ES-I3 (cell line): Measurements from ENCODE around the gene TSPAN3.

Source experiments
- H3K36me3 ChIP-seq: 2 replicates; pipeline ENCODE4 v1.6.1; 2013; ENCODE audit warnings: mild to moderate bottlenecking, low read length, control low read depth, moderate library complexity; ENCODE audit not compliant: insufficient read depth
- H3K4me1 ChIP-seq: 2 replicates; pipeline ENCODE4 v1.6.1; 2013; ENCODE audit warnings: mild to moderate bottlenecking, control low read depth, low read length; ENCODE audit not compliant: insufficient read depth
- H3K9ac ChIP-seq: 2 replicates; pipeline ENCODE4 v1.6.1; 2013; ENCODE audit warnings: low read depth, mild to moderate bottlenecking, low read length, moderate library complexity
- H3K9me3 ChIP-seq: 2 replicates; pipeline ENCODE4 v1.6.1; 2013; ENCODE audit warnings: mild to moderate bottlenecking, low read length, moderate library complexity; ENCODE audit not compliant: control insufficient read depth, insufficient read depth

The TSPAN3 gene

GRCh38 chr15:77070180-77070494 lies 772 bp downstream of the TSPAN3 start:
- Histone ChIP-seq H3K9ac (peak overlapping the region; percentile 77), H3K36me3 (no peaks in the 10 kb centered on the region), H3K9me3 (no peaks in the 10 kb centered on the region), H3K4me1 (peaks cover 5% of the 10 kb centered on the region; the same call in 1 of the 2 replicates)

- H3K9ac ChIP-seq = peak overlapping the region; percentile 77; the same call in 1 of the 2 replicates
- H3K36me3 ChIP-seq = no peaks in the 10 kb centered on the region
- no peaks in the 10 kb centered on the region for H3K9me3 ChIP-seq
- peaks cover 10% of the 10 kb centered on the region; the same call in 1 of the 2 replicates for H3K4me1 ChIP-seq
Observed at GRCh38 chr15:77069521-77070121, 1.3 kb downstream of the TSPAN3 start.

- H3K4me1 ChIP-seq = peaks cover 20% of the 10 kb centered on the region
- no peak overlapping the region for H3K9ac ChIP-seq
- no peaks in the 10 kb centered on the region for H3K9me3 ChIP-seq
- no peaks in the 10 kb centered on the region for H3K36me3 ChIP-seq
Observed at GRCh38 chr15:77068633-77069032, 2.3 kb downstream of the TSPAN3 start.

GRCh38 chr15:77067691-77068367 lies 3.1 kb downstream of the TSPAN3 start:
- H3K4me1 ChIP-seq = peaks cover 20% of the 10 kb centered on the region
- H3K36me3 ChIP-seq = no peaks in the 10 kb centered on the region
- H3K9me3 ChIP-seq = no peaks in the 10 kb centered on the region
- H3K9ac ChIP-seq = no peak overlapping the region

GRCh38 chr15:77066971-77067690 lies 3.8 kb downstream of the TSPAN3 start:
- Histone ChIP-seq H3K4me1 (peaks cover 20% of the 10 kb centered on the region), H3K9me3 (no peaks in the 10 kb centered on the region), H3K36me3 (no peaks in the 10 kb centered on the region), H3K9ac (no peak overlapping the region)

GRCh38 chr15:77064539-77065308 lies 6.2 kb downstream of the TSPAN3 start:
- Histone ChIP-seq H3K9ac (no peak overlapping the region), H3K4me1 (peaks cover 29% of the 10 kb centered on the region), H3K9me3 (no peaks in the 10 kb centered on the region), H3K36me3 (no peaks in the 10 kb centered on the region)

- Histone ChIP-seq H3K9ac (no peak overlapping the region), H3K36me3 (no peaks in the 10 kb centered on the region), H3K4me1 (peaks cover 26% of the 10 kb centered on the region), H3K9me3 (no peaks in the 10 kb centered on the region)
Observed at GRCh38 chr15:77064063-77064462, 6.8 kb downstream of the TSPAN3 start.

GRCh38 chr15:77063249-77063648 lies 7.7 kb downstream of the TSPAN3 start:
- Histone ChIP-seq H3K9ac (no peak overlapping the region), H3K36me3 (no peaks in the 10 kb centered on the region), H3K4me1 (peaks cover 26% of the 10 kb centered on the region), H3K9me3 (no peaks in the 10 kb centered on the region)

- Histone ChIP-seq H3K4me1 (peaks cover 34% of the 10 kb centered on the region), H3K36me3 (no peaks in the 10 kb centered on the region), H3K9ac (no peak overlapping the region), H3K9me3 (no peaks in the 10 kb centered on the region)
Observed at GRCh38 chr15:77060546-77060945, 10.4 kb downstream of the TSPAN3 start.

GRCh38 chr15:77059786-77060361 lies 11.0 kb downstream of the TSPAN3 start:
- peaks cover 32% of the 10 kb centered on the region for H3K4me1 ChIP-seq
- H3K36me3 ChIP-seq = no peaks in the 10 kb centered on the region
- H3K9ac ChIP-seq = no peak overlapping the region; the same call in 1 of the 2 replicates
- no peaks in the 10 kb centered on the region for H3K9me3 ChIP-seq

GRCh38 chr15:77058468-77058867 lies 12.4 kb downstream of the TSPAN3 start:
- Histone ChIP-seq H3K9ac (no peak overlapping the region), H3K4me1 (peaks cover 26% of the 10 kb centered on the region), H3K9me3 (no peaks in the 10 kb centered on the region), H3K36me3 (no peaks in the 10 kb centered on the region)

- H3K9ac ChIP-seq = no peak overlapping the region
- H3K9me3 ChIP-seq = no peaks in the 10 kb centered on the region
- no peaks in the 10 kb centered on the region for H3K36me3 ChIP-seq
- peaks cover 26% of the 10 kb centered on the region for H3K4me1 ChIP-seq
Observed at GRCh38 chr15:77057685-77058084, 13.2 kb downstream of the TSPAN3 start.

- no peak overlapping the region for H3K9ac ChIP-seq
- H3K36me3 ChIP-seq = peaks cover 3% of the 10 kb centered on the region; the same call in 1 of the 2 replicates
- H3K4me1 ChIP-seq = peaks cover 26% of the 10 kb centered on the region
- no peaks in the 10 kb centered on the region for H3K9me3 ChIP-seq
Observed at GRCh38 chr15:77057072-77057471, 13.8 kb downstream of the TSPAN3 start.

- no peaks in the 10 kb centered on the region for H3K9me3 ChIP-seq
- no peak overlapping the region for H3K9ac ChIP-seq
- peaks cover 6% of the 10 kb centered on the region; the same call in 1 of the 2 replicates for H3K36me3 ChIP-seq
- peaks cover 14% of the 10 kb centered on the region for H3K4me1 ChIP-seq
Observed at GRCh38 chr15:77053709-77054108, 17.2 kb downstream of the TSPAN3 start.
